K562 (cell line): Measurements from ENCODE around the gene SART3. TPM values are rescaled to one million over a fixed set of nuclear protein-coding genes. Genes with fewer than 3 reads are reported as not detected.

Source experiments
- ATAC-seq: fragments of 200-7000 bp; cut with Tn5 transposase; 3 replicates; pipeline ENCODE4 v1.9.1; 2020; ENCODE audit warnings: moderate library complexity
- BruUV-seq: library from RNA; stranded (reverse); fragments of 400-500 nt; replicated peaks from 2 replicates; lab custom pipeline; 2021; lab: Mats Ljungman, UMichigan
- CTCF ChIA-PET: fragments of 300-600 bp; formaldehyde crosslinking; extraction: SDS; loops from one replicate; lab custom pipeline; 2021; ENCODE audit warnings: low intra/inter-chr PET ratio; lab: Yijun Ruan, JAX
- POLR2A ChIA-PET: fragments of 300-600, 350-650 bp; sonication (Branson Sonifier 250); formaldehyde crosslinking; extraction: SDS; loops from one replicate; lab custom pipeline; 2021; ENCODE audit warnings: antibody characterized with exemption, inconsistent platforms; lab: Yijun Ruan, JAX
- DNase-seq, 4 experiments: peaks; one replicate each; pipeline versions ENCODE4 v3.0.0 to v3.0.0-alpha.2; 2011 to 2018; ENCODE audit warnings: low spot score in 3 of 4, mixed read lengths in 3 of 4; ENCODE audit errors: extremely low read depth in 1 of 4
- FAIRE-seq: peaks from 2 replicates; lab custom pipeline; 2011; peaks lifted over from hg19 to GRCh38; lab: Jason Lieb, UNC
- H2AFZ ChIP-seq: 2 replicates; pipeline ENCODE4 v1.6.0; 2011; ENCODE audit warnings: low read depth, low read length, control low read depth, inconsistent platforms
- H3K27ac ChIP-seq: fragments of 200-600 bp; 3 replicates; pipeline ENCODE4 v1.8.0; 2011; ENCODE audit warnings: low read depth, mild to moderate bottlenecking, control low read depth, inconsistent platforms, low read length, moderate library complexity, mixed read lengths; ENCODE audit errors: extremely low read depth
- H3K27me3 ChIP-seq, 2 experiments: fragments of 300-600 bp in 1 of 2; 2 replicates in 1 of 2; 3 replicates in 1 of 2; pipeline versions ENCODE4 v1.6.0 to v1.8.0; 2011; ENCODE audit warnings: inconsistent platforms in 2 of 2, low read length in 2 of 2, mild to moderate bottlenecking in 1 of 2, mixed read lengths in 1 of 2, moderate library complexity in 1 of 2; ENCODE audit not compliant: control insufficient read depth in 2 of 2, insufficient read depth in 2 of 2
- H3K36me3 ChIP-seq: fragments of 300-600 bp; 3 replicates; pipeline ENCODE4 v1.8.0; 2011; ENCODE audit warnings: mild to moderate bottlenecking, low read length, inconsistent platforms; ENCODE audit not compliant: control insufficient read depth, insufficient read depth
- H3K4me1 ChIP-seq, 2 experiments: fragments of 200-600 bp in 1 of 2; replicated peaks in 1 of 2; 2 replicates in 1 of 2; 3 replicates in 1 of 2; pipeline versions ENCODE4 v1.5.1 to v1.8.0; 2011; ENCODE audit warnings: inconsistent platforms in 2 of 2, low read length in 2 of 2, mild to moderate bottlenecking in 1 of 2, mixed read lengths in 1 of 2, moderate library complexity in 1 of 2; ENCODE audit not compliant: control insufficient read depth in 2 of 2, insufficient read depth in 2 of 2
- H3K4me2 ChIP-seq: 2 replicates; pipeline ENCODE4 v1.6.1; 2011; ENCODE audit warnings: low read length, control low read depth, inconsistent platforms, mixed read lengths; ENCODE audit not compliant: insufficient read depth
- H3K4me3 ChIP-seq: fragments of 200-600 bp; sonication (generic), shearing (Covaris generic); 2 replicates; pipeline ENCODE4 v1.5.1; 2016; ENCODE audit warnings: control low read depth, inconsistent platforms
- H3K79me2 ChIP-seq: fragments of 200-600 bp; 3 replicates; pipeline ENCODE4 v1.8.0; 2011; ENCODE audit warnings: low read length, inconsistent platforms; ENCODE audit not compliant: control insufficient read depth, insufficient read depth
- H3K9ac ChIP-seq, 2 experiments: 2 replicates each; pipeline versions ENCODE4 v1.6.0 to v1.6.1; 2011; ENCODE audit warnings: low read depth in 2 of 2, low read length in 2 of 2, control low read depth in 1 of 2, inconsistent platforms in 1 of 2, mild to moderate bottlenecking in 1 of 2, mixed read lengths in 1 of 2; ENCODE audit not compliant: insufficient read depth in 1 of 2
- H3K9me1 ChIP-seq: one replicate; pipeline ENCODE4 v1.6.0; 2011; ENCODE audit warnings: inconsistent platforms, mild to moderate bottlenecking, low read length, moderate library complexity; ENCODE audit not compliant: control insufficient read depth, insufficient read depth
- H3K9me3 ChIP-seq: replicated peaks from 2 replicates; pipeline ENCODE4 v1.5.1; 2011; ENCODE audit warnings: low read depth, low read length, inconsistent platforms; ENCODE audit not compliant: control insufficient read depth, insufficient read depth
- H4K20me1 ChIP-seq: replicated peaks from 2 replicates; pipeline ENCODE4 v1.6.1; 2011; ENCODE audit warnings: low read length, inconsistent platforms, mixed read lengths; ENCODE audit not compliant: control insufficient read depth, insufficient read depth
- CUX1 ChIP-seq: fragments of 200-800 bp; sonication (Bioruptor generic); IDR thresholded peaks from 2 replicates; pipeline ENCODE4 v1.6.1; 2016; ENCODE audit warnings: missing genetic modification characterization, missing compliant biosample characterization
- MXD1 ChIP-seq: fragments of 250-450 bp; sonication (Bioruptor Pico); IDR thresholded peaks from 2 replicates; pipeline ENCODE4 v1.8.0; 2021; ENCODE audit warnings: borderline replicate concordance, mild to moderate bottlenecking, moderate library complexity; ENCODE audit not compliant: poor library complexity, severe bottlenecking
- NCOA4 ChIP-seq: fragments of 450-650 bp; IDR thresholded peaks from 2 replicates; pipeline ENCODE4 v1.6.1; 2018; ENCODE audit warnings: mild to moderate bottlenecking; ENCODE audit not compliant: partially characterized antibody
- NFYB ChIP-seq: IDR thresholded peaks from 2 replicates; pipeline ENCODE4 v1.6.1; 2011; ENCODE audit warnings: mild to moderate bottlenecking, moderate library complexity; ENCODE audit not compliant: insufficient read length; ENCODE audit errors: extremely low read depth
- NKRF ChIP-seq: fragments of 450-650 bp; IDR thresholded peaks from 2 replicates; pipeline ENCODE4 v1.6.1; 2016; ENCODE audit warnings: borderline replicate concordance
- NR0B1 ChIP-seq: fragments of 450-650 bp; IDR thresholded peaks from one replicate; pipeline ENCODE4 v1.6.1; 2018; ENCODE audit warnings: mild to moderate bottlenecking, moderate library complexity; ENCODE audit not compliant: partially characterized antibody
- NR2C1 ChIP-seq, 2 experiments: fragments of 450-650 bp; IDR thresholded peaks; 2 replicates each; pipeline ENCODE4 v1.6.1; 2017; ENCODE audit warnings: mild to moderate bottlenecking in 2 of 2, antibody characterized with exemption in 1 of 2, inconsistent platforms in 1 of 2, missing compliant biosample characterization in 1 of 2, missing genetic modification characterization in 1 of 2
- TAL1 ChIP-seq: fragments of 450-650 bp; IDR thresholded peaks from 2 replicates; pipeline ENCODE4 v1.6.1; 2016; ENCODE audit warnings: mild to moderate bottlenecking
- ZNF146 ChIP-seq: IDR thresholded peaks from one replicate; pipeline ENCODE4 v1.6.1; 2018; ENCODE audit warnings: missing compliant biosample characterization; ENCODE audit not compliant: unreplicated experiment
- ZNF175 ChIP-seq: fragments of 200-800 bp; sonication (Bioruptor generic); IDR thresholded peaks from 2 replicates; pipeline ENCODE4 v1.6.1; 2016; ENCODE audit warnings: low read depth, mild to moderate bottlenecking, missing genetic modification characterization, missing compliant biosample characterization
- ZNF184 ChIP-seq: sonication (generic); formaldehyde crosslinking; IDR thresholded peaks from 2 replicates; pipeline ENCODE4 v1.5.0; 2020; ENCODE audit warnings: missing genetic modification reagents
- WGBS: fragments of 100-300 bp; shearing (Covaris generic); methylation state at CpG from one replicate; pipeline ENCODE4 v1.1.6; 2016; ENCODE audit warnings: low coverage, mixed read lengths; ENCODE audit not compliant: insufficient coverage; ENCODE audit errors: missing lambda C conversion rate; 5-methylcytosine and 5-hydroxymethylcytosine counted together
- in situ Hi-C: fragments of 300-500 bp; cut with MboI; formaldehyde crosslinking; loops from 4 replicates; pipeline ENCODE4 v1.15.0; 2018; ENCODE audit warnings: inconsistent platforms, mixed read lengths
- intact Hi-C: fragments of 100-400 bp; cut with micrococcal nuclease; formaldehyde crosslinking; loops from 2 replicates; pipeline ENCODE4 v1.14.2; 2022
- polyA plus RNA-seq, 8 experiments: library from polyadenylated mRNA; depleted of rRNA in 4 of 8; stranded (reverse) in 5 of 8; unstranded in 3 of 8; fragments of >200 nt; fragmentation: Nextera tagmentation in 2 of 8; fragmentation: Illumina TruSeq in 1 of 8; extraction: Ambion mirVana in 2 of 8; extraction: Trizol in 1 of 8; gene quantifications; 2 replicates each; pipeline versions ENCODE4 v1.2.1 to v1.2.3, GENCODE V29; 2011 to 2014; ENCODE audit warnings: inconsistent platforms in 1 of 8, missing spikeins in 1 of 8
- total RNA-seq, 7 experiments: library from RNA; depleted of rRNA in 6 of 7; stranded (reverse); fragments of >200 nt in 6 of 7; fragmentation: Illumina TruSeq in 2 of 7; extraction: Trizol in 2 of 7; gene quantifications; 2 replicates each; pipeline versions ENCODE4 v1.2.1 to v1.2.3, GENCODE V29; 2011 to 2021; ENCODE audit warnings: low replicate concordance in 1 of 7

The SART3 gene
- total and polyA plus RNA-seq, 9 of the 15 experiments (the other 6 are each of a cell fraction or from before 2014, with no cell fraction given), result 8.9 to 167 (median 56.7) TPM

GRCh38 chr12:108542320-108542719 is 18.7 kb downstream of the SART3 start (continued):
- TF ChIP-seq NR0B1 (no peak), NCOA4 (no peak), NR2C1 (IDR thresholded peaks at IDR 0.05) (no peak), NR2C1 (tag; IDR thresholded peaks at IDR 0.05) (no peak)

GRCh38 chr12:108538616-108539195 is 22.3 kb downstream of the SART3 start:
- Histone ChIP-seq H3K4me2 (no peak overlapping the region), H3K27ac (no peak overlapping the region), H3K4me1 (peaks cover 0 to 4% of the 10 kb centered on the region in 2 experiments; a peak in 3 of 5 replicates), H3K27me3 (no peaks in the 10 kb centered on the region), H3K4me3 (no peak overlapping the region), H3K9me3 (no peaks in the 10 kb centered on the region), H4K20me1 (peaks cover 14% of the 10 kb centered on the region; the same call in 1 of the 2 replicates), H3K9ac (no peak overlapping the region), H3K9me1 (no peaks in the 10 kb centered on the region), H3K36me3 (peaks cover 85% of the 10 kb centered on the region), H2AFZ (no peak overlapping the region), H3K79me2 (peaks cover 53% of the 10 kb centered on the region)
- DNase-seq, result no peak
- in situ Hi-C loops, result no loop called here
- ChIA-PET POLR2A (no interaction called here), CTCF (no interaction called here)
- intact Hi-C loops, result no loop called here
- no peak for FAIRE-seq
- no peak for ATAC-seq
- 94% methylated on average over 10 of the region's 10 CpGs for WGBS
- BruUV-seq, result no TSS peak
- TF ChIP-seq ZNF184 (no peak), ZNF175 (CRISPR knock-in tag) (no peak), ZNF146 (CRISPR knock-in tag) (no peak), MXD1 (CRISPR knock-in tag) (no peak), TAL1 (no peak), NKRF (no peak), NFYB (no peak), CUX1 (CRISPR knock-in tag) (no peak)
